Activated T-cell treated with anti-CD3 and anti-CD28 coated beads, Interleukin-2, amount 50 U/mL, for 72 hours (primary cell): ENCODE measurements around the gene CUL2. TPM values are rescaled to one million over a fixed set of nuclear protein-coding genes. Genes with fewer than 3 reads are reported as not detected.
"Not testable (repeated sequence)": the region's sequence is repeated elsewhere in the genome, so short reads cannot be mapped to it uniquely, and the experiment has no call there.

Experiments used
- ATAC-seq, 2 donors: fragments of 150-1000 bp; cut with Tn5 transposase; replicated peaks in 1 of 2; 2 replicates each; pipeline ENCODE4 v1.10.0; 2021; ENCODE audit warnings: moderate library complexity in 2 of 2, mild to moderate bottlenecking in 1 of 2
- DNase-seq, 2 donors: peaks; one replicate each; pipeline ENCODE4 v3.0.0; 2021 to 2022; ENCODE audit warnings: mixed read lengths in 1 of 2
- H3K27ac Mint-ChIP-seq: one replicate; pipeline ENCODE4 v1.8.0; 2022; ENCODE audit warnings: mild to moderate bottlenecking, moderate library complexity, mixed read lengths
- H3K27me3 Mint-ChIP-seq: one replicate; pipeline ENCODE4 v1.8.0; 2022; ENCODE audit warnings: low read depth, mixed read lengths
- H3K36me3 Mint-ChIP-seq, 2 donors: one replicate each; pipeline ENCODE4 v1.8.0; 2022; ENCODE audit warnings: mixed read lengths in 2 of 2, mild to moderate bottlenecking in 1 of 2; ENCODE audit not compliant: insufficient read depth in 2 of 2
- H3K4me1 Mint-ChIP-seq: one replicate; pipeline ENCODE4 v1.8.0; 2022; ENCODE audit warnings: low read depth, mixed read lengths
- H3K4me3 Mint-ChIP-seq, 2 donors: one replicate each; pipeline ENCODE4 v1.8.0; 2022; ENCODE audit warnings: mild to moderate bottlenecking in 2 of 2, mixed read lengths in 2 of 2, moderate library complexity in 2 of 2
- H3K9me3 Mint-ChIP-seq, 2 donors: one replicate each; pipeline ENCODE4 v1.8.0; 2022; ENCODE audit warnings: mixed read lengths in 2 of 2
- total RNA-seq, 2 donors: library from RNA; stranded (reverse); gene quantifications; one replicate each; pipeline ENCODE4 v1.2.3, GENCODE V29; 2022

The CUL2 gene
- total RNA-seq, 2 donors from 2014 or later = 33.7 to 37.9 TPM

- Mint-ChIP-seq H3K27me3 (no peaks in the 10 kb centered on the region), H3K27ac (no peak overlapping the region), H3K4me3 (no peak overlapping the region), H3K9me3 (no peaks in the 10 kb centered on the region), H3K4me1 (no peaks in the 10 kb centered on the region), H3K36me3 (no peaks in the 10 kb centered on the region)
- ATAC-seq (no peak), DNase-seq (no peak)
These were observed 22.4 kb upstream of the CUL2 start for GRCh38 chr10:35112571-35112970.

- ATAC-seq = no peak
- Mint-ChIP-seq H3K9me3 (no peaks in the 10 kb centered on the region), H3K27me3 (no peaks in the 10 kb centered on the region), H3K27ac (no peak overlapping the region), H3K4me3 (no peak overlapping the region), H3K36me3 (no peaks in the 10 kb centered on the region), H3K4me1 (no peaks in the 10 kb centered on the region)
- DNase-seq = no peak
These were observed 13.7 kb upstream of the CUL2 start for GRCh38 chr10:35103882-35104281.

- Mint-ChIP-seq H3K36me3 (peaks cover 0 to 3% of the 10 kb centered on the region in 2 donors), H3K4me1 (no peaks in the 10 kb centered on the region), H3K27me3 (peaks cover 19% of the 10 kb centered on the region), H3K9me3 (no peaks in the 10 kb centered on the region), H3K4me3 (no peak overlapping the region), H3K27ac (no peak overlapping the region)
- no peak for DNase-seq
- ATAC-seq = no peak
These were observed 7.4 kb upstream of the CUL2 start for GRCh38 chr10:35097510-35097909.

- ATAC-seq (no peak), DNase-seq (no peak)
- peaks cover 3% of the 10 kb centered on the region for H3K4me1 Mint-ChIP-seq
- no peak overlapping the region for H3K4me3 Mint-ChIP-seq
- H3K9me3 Mint-ChIP-seq = no peaks in the 10 kb centered on the region
- peaks cover 0 to 3% of the 10 kb centered on the region in 2 donors for H3K36me3 Mint-ChIP-seq
- H3K27me3 Mint-ChIP-seq = peaks cover 19% of the 10 kb centered on the region
- H3K27ac Mint-ChIP-seq = no peak overlapping the region
These were observed 6.2 kb upstream of the CUL2 start for GRCh38 chr10:35096312-35096711.

- H3K4me1 Mint-ChIP-seq = peaks cover 25% of the 10 kb centered on the region
- DNase-seq = no peak
- ATAC-seq = no peak
- no peak overlapping the region for H3K27ac Mint-ChIP-seq
- H3K36me3 Mint-ChIP-seq = peaks cover 0 to 5% of the 10 kb centered on the region in 2 donors
- no peaks in the 10 kb centered on the region for H3K9me3 Mint-ChIP-seq
- peaks cover 12% of the 10 kb centered on the region for H3K27me3 Mint-ChIP-seq
- H3K4me3 Mint-ChIP-seq = no peak overlapping the region
These were observed 2.7 kb upstream of the CUL2 start for GRCh38 chr10:35092851-35093250.

GRCh38 chr10:35091994-35092790, 2.1 kb upstream of the CUL2 start:
- ATAC-seq (no peak), DNase-seq (no peak)
- Mint-ChIP-seq H3K9me3 (no peaks in the 10 kb centered on the region), H3K4me1 (peaks cover 31% of the 10 kb centered on the region), H3K36me3 (peaks cover 5 to 7% of the 10 kb centered on the region in 2 donors), H3K27ac (no peak overlapping the region), H3K27me3 (peaks cover 12% of the 10 kb centered on the region), H3K4me3 (no peak overlapping the region)

- peak overlapping the region; percentile 88 to 91 for H3K4me3 Mint-ChIP-seq
- ATAC-seq (peak; percentile 17 to 21), DNase-seq (peak; percentile 11 to 16)
- peak overlapping the region; percentile 94 for H3K27ac Mint-ChIP-seq
- H3K36me3 Mint-ChIP-seq = peaks cover 5 to 7% of the 10 kb centered on the region in 2 donors
- H3K9me3 Mint-ChIP-seq = no peaks in the 10 kb centered on the region
- no peaks in the 10 kb centered on the region for H3K27me3 Mint-ChIP-seq
- H3K4me1 Mint-ChIP-seq = peaks cover 51% of the 10 kb centered on the region
These were observed 455 bp downstream of the CUL2 start for GRCh38 chr10:35089611-35090161.

- ATAC-seq (no peak), DNase-seq (no peak)
- H3K27ac Mint-ChIP-seq = no peak overlapping the region
- H3K4me3 Mint-ChIP-seq = no peak overlapping the region
- peaks cover 52% of the 10 kb centered on the region for H3K4me1 Mint-ChIP-seq
- no peaks in the 10 kb centered on the region for H3K27me3 Mint-ChIP-seq
- H3K9me3 Mint-ChIP-seq = no peaks in the 10 kb centered on the region
- peaks cover 2 to 18% of the 10 kb centered on the region in 2 donors for H3K36me3 Mint-ChIP-seq
These were observed 6.9 kb downstream of the CUL2 start for GRCh38 chr10:35083242-35083641.

GRCh38 chr10:35080261-35080660, 9.9 kb downstream of the CUL2 start:
- not testable (repeated sequence) for H3K4me3 Mint-ChIP-seq, H3K27me3 Mint-ChIP-seq, ATAC-seq

GRCh38 chr10:35079763-35080162, 10.4 kb downstream of the CUL2 start:
- DNase-seq (no peak), ATAC-seq (no peak)
- H3K36me3 Mint-ChIP-seq = peaks cover 0 to 13% of the 10 kb centered on the region in 2 donors
- H3K9me3 Mint-ChIP-seq = no peaks in the 10 kb centered on the region
- H3K4me3 Mint-ChIP-seq = no peak overlapping the region
- H3K4me1 Mint-ChIP-seq = peaks cover 25% of the 10 kb centered on the region
- H3K27me3 Mint-ChIP-seq = no peaks in the 10 kb centered on the region
- no peak overlapping the region for H3K27ac Mint-ChIP-seq

More at GRCh38 chr10:35080261-35080660, 9.9 kb downstream of the CUL2 start:
- H3K9me3 Mint-ChIP-seq, H3K27ac Mint-ChIP-seq, DNase-seq: not testable (repeated sequence)
- H3K4me1 Mint-ChIP-seq = peaks cover 23% of the 10 kb centered on the region
- H3K36me3 Mint-ChIP-seq = peaks cover 0 to 13% of the 10 kb centered on the region in 2 donors

- peaks cover 0 to 14% of the 10 kb centered on the region in 2 donors for H3K36me3 Mint-ChIP-seq
- no peaks in the 10 kb centered on the region for H3K9me3 Mint-ChIP-seq
- no peak overlapping the region for H3K4me3 Mint-ChIP-seq
- no peak for DNase-seq
- no peaks in the 10 kb centered on the region for H3K27me3 Mint-ChIP-seq
- peaks cover 27% of the 10 kb centered on the region for H3K4me1 Mint-ChIP-seq
- no peak for ATAC-seq
- H3K27ac Mint-ChIP-seq = no peak overlapping the region
These were observed 10.9 kb downstream of the CUL2 start for GRCh38 chr10:35079265-35079664.

- peaks cover 0 to 8% of the 10 kb centered on the region in 2 donors for H3K36me3 Mint-ChIP-seq
- peaks cover 11% of the 10 kb centered on the region for H3K4me1 Mint-ChIP-seq
- ATAC-seq (no peak), DNase-seq (no peak)
- no peaks in the 10 kb centered on the region for H3K9me3 Mint-ChIP-seq
- no peak overlapping the region for H3K27ac Mint-ChIP-seq
- no peak overlapping the region for H3K4me3 Mint-ChIP-seq
- no peaks in the 10 kb centered on the region for H3K27me3 Mint-ChIP-seq
These were observed 14.9 kb downstream of the CUL2 start for GRCh38 chr10:35075228-35075627.

GRCh38 chr10:35074266-35074665, 15.9 kb downstream of the CUL2 start:
- Mint-ChIP-seq H3K27ac (no peak overlapping the region), H3K36me3 (peaks cover 0 to 10% of the 10 kb centered on the region in 2 donors), H3K4me1 (peaks cover 11% of the 10 kb centered on the region), H3K9me3 (no peaks in the 10 kb centered on the region), H3K27me3 (no peaks in the 10 kb centered on the region), H3K4me3 (no peak overlapping the region)
- DNase-seq (no peak), ATAC-seq (no peak)
